K562 (cell line): ENCODE results near the gene FXN.

Source experiments
- EZH2 ChIP-seq: IDR thresholded peaks from 2 replicates; pipeline ENCODE4 v1.6.1; 2012; ENCODE audit warnings: low read depth, mild to moderate bottlenecking, inconsistent platforms, low read length, borderline replicate concordance
- MEF2D ChIP-seq: conservative IDR thresholded peaks from 2 replicates; pipeline ENCODE4 v1.6.1; 2016; ENCODE audit warnings: low read depth, missing genetic modification characterization, missing compliant biosample characterization
- NCOA1 ChIP-seq: fragments of 450-650 bp; IDR thresholded peaks from 2 replicates; pipeline ENCODE4 v1.6.1; 2016; ENCODE audit warnings: low read depth
- TRIM28 ChIP-seq: fragments of 450-650 bp; IDR thresholded peaks from 2 replicates; pipeline ENCODE4 v1.6.1; 2017

DNA sequence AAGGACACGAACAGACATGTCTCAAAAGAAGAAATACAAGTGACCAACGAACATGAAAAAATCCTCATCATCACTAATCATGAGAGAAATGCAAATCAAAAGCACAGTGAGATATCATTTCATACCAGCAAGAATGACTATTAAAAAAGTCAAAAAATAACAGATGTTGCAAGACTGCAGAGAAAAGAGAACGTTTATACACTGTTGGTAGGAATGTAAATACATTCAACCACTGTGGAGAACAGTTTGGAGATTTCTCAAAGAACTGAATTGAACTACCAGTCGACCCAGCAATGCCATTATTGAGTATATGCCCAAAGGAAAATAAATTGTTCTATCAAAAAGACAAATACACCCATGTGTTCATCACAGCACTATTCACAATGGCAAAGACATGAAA lies 45.7 kb downstream of the FXN start:
- TF ChIP-seq EZH2 (no peak), NCOA1 (no peak), MEF2D (tag) (no peak), TRIM28 (no peak)
